ENCODE results near the gene ENHO. TPM values are rescaled to one million over a fixed set of nuclear protein-coding genes. Genes with fewer than 3 reads are reported as not detected.
A peak's percentile ranks its signal among the peaks of the same experiment; 100 is the strongest.

The ENHO gene
- total RNA-seq (under 1 TPM in 1 of 2 experiments, not detected in 1; 0.36 TPM), polyA plus RNA-seq (under 1 TPM; 0.19 to 0.24 (median 0.21) TPM), total RNA-seq (0 to 0.44 (median 0) reads per million in 6 experiments)

DNA sequence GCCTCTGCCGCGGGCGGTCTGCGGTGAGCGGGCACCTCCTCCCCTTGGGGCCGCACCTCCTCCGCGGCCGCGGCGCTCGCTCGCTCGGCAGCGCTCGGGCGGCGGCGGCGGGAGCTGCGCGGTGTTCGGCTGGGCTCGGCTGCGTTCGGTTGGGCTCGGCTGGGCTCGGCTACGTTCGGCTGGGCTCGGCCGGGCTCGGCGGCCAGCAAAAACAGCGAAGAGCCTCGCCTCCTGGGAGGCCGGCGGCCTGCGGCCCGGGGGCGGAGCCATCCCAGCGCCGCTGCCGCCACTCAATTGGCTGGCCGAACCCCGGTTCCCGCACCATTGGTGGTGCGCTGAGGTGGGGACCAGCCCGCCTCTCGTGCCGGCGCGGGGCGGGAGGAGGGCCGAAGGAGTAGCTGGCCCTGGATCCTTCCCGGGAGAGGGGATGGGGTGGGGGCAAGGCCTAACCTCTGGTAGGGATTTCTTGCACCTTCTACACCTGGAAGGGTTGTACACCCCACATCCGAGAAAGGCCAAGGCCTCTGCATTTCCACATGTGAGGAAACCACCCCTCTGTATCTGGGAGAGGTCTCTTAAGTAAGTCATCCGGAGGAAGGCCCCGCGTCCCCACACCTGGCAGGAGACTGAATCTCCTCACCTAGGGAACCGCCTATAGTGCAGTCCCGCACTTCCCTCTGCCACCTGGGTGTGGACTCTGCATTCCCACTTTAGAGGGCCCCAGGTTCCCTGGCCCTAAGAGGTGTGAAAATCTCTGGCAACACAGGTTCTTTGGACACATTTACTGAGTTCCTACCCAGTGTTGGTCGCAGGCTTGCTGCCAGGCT lies at the start of gene ENHO:
Gene ENHO (minus strand): TSS at position 20 of the 827 bp plus-strand sequence. CDS start 1,295 bp downstream, outside the sequence.
- DNase-seq: peak; percentile 81 to 96 (median 90)
- Mint-ChIP-seq H3K9me3 (no peaks in the 10 kb centered on the region), H3K4me3 (peak within 1 kb of the TSS; percentile 69 to 91 (median 82)), H3K36me3 (no peaks in the 10 kb centered on the region), H3K27me3 (peaks cover 0 to 16% (median 0%) of the 10 kb centered on the region in 5 donors), H3K4me1 (peaks cover 7 to 12% (median 10%) of the 10 kb centered on the region in 4 donors), H3K27ac (peak within 1 kb of the TSS; percentile 19 to 91 (median 62))
- ATAC-seq: peak; percentile 97
- POLR2A ChIA-PET: interaction anchor here (1.0 kb wide), 2 partner anchors 115 to 122 kb away, joined by 3 to 5 read pairs; no protein-coding TSS in a partner anchor

DNA sequence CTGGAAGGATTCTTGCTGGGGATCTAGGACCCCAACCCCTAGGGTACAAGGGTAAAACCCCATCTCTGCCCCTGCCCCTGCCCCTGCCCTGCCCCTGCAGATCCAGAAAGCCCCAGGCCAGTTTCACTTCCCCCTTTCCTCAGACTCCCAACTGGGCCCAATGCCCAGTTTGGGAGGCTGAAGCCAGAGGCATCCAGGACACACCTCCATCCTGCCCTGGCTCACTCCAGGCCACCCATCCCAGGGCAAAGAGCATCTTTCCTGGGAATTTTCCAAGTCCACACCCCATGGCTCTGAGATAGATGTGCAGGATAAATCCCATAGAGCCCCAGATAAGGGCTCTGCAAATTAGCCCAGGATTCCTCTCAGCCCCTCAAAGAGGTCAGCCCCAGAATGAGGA lies 49.3 kb upstream of the ENHO start:
- Mint-ChIP-seq H3K9me3 (no peaks in the 10 kb centered on the region), H3K4me3 (no peak overlapping the region), H3K27me3 (peaks cover 12 to 76% (median 26%) of the 10 kb centered on the region in 5 donors), H3K4me1 (peaks cover 0 to 2% (median under 1%) of the 10 kb centered on the region in 4 donors), H3K36me3 (no peaks in the 10 kb centered on the region), H3K27ac (no peak overlapping the region)
- POLR2A ChIA-PET: no interaction called here
- DNase-seq (no peak), ATAC-seq (no peak)

DNA sequence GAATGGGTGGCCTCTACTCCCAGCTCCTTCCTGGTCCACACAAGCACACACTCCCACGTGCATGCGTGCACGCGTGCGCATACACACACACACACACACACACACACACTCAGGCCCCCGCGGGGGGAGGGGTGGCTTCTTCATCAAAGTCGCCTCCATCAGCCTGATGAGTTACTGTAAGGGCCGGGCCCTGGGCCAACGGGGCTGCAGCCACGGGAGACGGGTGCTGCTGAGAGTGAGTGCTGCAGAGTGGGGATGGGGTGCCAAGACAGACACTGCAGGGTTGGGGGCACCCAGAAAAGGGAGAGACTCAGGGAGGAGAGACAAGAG lies 48.7 kb upstream of the ENHO start:
- POLR2A ChIA-PET: no interaction called here
- Mint-ChIP-seq H3K9me3 (no peaks in the 10 kb centered on the region), H3K27me3 (peaks cover 18 to 76% (median 31%) of the 10 kb centered on the region in 5 donors), H3K4me1 (no peaks in the 10 kb centered on the region), H3K4me3 (no peak overlapping the region), H3K36me3 (no peaks in the 10 kb centered on the region), H3K27ac (no peak overlapping the region)
- DNase-seq (no peak), ATAC-seq (no peak)

DNA sequence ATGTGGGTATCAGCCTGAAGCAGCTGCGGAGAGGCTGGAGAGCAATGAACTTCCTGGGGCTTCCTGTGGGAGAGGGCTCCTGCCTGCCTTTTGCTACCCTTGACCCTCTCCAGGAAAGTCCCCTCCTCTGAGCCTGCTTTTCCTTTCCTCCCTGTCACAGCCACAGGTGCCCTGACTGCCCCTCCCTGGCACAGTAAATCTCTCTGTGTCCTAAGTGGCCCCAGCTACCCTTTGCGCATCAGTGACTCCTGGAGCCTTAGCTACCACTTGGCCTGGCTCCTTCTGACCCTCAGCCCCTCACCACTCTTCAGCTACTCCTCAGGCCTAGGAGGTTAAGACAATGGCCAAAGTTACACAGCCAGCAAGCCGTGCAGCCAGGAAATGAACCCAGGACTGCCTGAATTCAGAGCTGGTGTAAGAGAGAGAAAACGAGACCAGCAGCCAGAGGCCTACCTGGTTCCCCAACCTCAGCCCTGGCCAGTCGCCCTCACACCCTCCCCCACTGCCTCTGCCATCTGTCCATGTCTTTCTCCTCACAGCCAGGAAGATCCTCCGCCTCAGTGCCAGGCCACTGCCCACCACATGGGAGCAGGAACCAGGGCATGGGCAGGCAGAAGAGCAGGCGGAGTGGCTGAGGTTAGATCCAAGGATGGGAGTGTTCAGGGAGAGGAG lies 48.2 kb upstream of the ENHO start:
- Mint-ChIP-seq H3K36me3 (no peaks in the 10 kb centered on the region), H3K4me3 (no peak overlapping the region), H3K9me3 (no peaks in the 10 kb centered on the region), H3K27me3 (peaks cover 13 to 76% (median 26%) of the 10 kb centered on the region in 5 donors), H3K27ac (peak overlapping the region in 1 of 10 donors; percentile 20), H3K4me1 (no peaks in the 10 kb centered on the region)
- POLR2A ChIA-PET: no interaction called here
- no peak for ATAC-seq
- DNase-seq: no peak

DNA sequence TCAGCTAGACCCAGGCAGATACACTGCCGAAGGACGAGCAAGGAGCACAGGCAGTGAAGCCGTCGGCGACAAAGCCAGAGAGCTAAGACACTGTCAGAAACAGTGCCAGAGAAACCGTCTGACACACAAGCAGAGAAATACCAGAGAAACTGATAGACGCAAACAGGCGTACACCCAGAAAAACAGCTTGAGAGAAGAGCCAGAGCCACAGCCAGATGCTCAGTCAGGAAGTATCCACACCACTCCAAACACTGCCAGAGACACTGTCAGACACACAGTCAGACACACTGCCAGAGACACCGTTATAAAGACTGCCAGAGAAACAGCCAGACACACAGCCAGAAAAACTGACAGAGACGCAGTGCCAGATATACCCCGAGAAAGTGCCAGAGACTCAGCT lies 47.6 kb upstream of the ENHO start:
- POLR2A ChIA-PET: no interaction called here

DNA sequence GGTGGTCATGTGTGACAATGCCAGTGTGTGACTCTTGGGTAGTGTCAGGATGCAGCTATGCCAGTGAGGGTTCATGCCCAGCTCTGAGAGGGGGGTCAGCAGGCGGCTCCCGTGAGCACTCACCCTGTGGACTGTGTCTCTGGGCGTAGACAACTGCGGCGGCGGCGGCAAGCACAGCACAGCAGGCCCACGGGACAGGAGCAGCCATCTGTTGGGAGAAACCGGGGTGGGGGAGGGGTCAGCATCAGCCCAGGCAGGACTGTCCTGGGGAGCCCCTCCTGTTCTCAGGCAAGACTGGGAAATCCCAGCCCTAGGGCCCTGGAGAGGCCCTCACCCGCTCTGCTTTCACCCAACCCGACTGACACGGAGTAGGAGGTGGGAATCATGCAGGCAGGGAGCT lies 46.0 kb upstream of the ENHO start:
- Mint-ChIP-seq H3K36me3 (no peaks in the 10 kb centered on the region), H3K4me3 (no peak overlapping the region), H3K27me3 (peaks cover 14 to 76% (median 31%) of the 10 kb centered on the region in 5 donors), H3K9me3 (peaks cover 0 to 1% (median 0%) of the 10 kb centered on the region in 9 donors), H3K4me1 (no peaks in the 10 kb centered on the region), H3K27ac (no peak overlapping the region)
- POLR2A ChIA-PET: no interaction called here
- no peak for DNase-seq
- ATAC-seq: no peak

More for the DNA sequence above, 47.6 kb upstream of the ENHO start:
- no peaks in the 10 kb centered on the region for H3K9me3 Mint-ChIP-seq
- H3K4me1 Mint-ChIP-seq: no peaks in the 10 kb centered on the region
- H3K36me3 Mint-ChIP-seq: no peaks in the 10 kb centered on the region
- no peak overlapping the region for H3K4me3 Mint-ChIP-seq
- peaks cover 11 to 76% (median 26%) of the 10 kb centered on the region in 5 donors for H3K27me3 Mint-ChIP-seq
- DNase-seq (no peak), ATAC-seq (no peak)
- H3K27ac Mint-ChIP-seq: no peak overlapping the region

DNA sequence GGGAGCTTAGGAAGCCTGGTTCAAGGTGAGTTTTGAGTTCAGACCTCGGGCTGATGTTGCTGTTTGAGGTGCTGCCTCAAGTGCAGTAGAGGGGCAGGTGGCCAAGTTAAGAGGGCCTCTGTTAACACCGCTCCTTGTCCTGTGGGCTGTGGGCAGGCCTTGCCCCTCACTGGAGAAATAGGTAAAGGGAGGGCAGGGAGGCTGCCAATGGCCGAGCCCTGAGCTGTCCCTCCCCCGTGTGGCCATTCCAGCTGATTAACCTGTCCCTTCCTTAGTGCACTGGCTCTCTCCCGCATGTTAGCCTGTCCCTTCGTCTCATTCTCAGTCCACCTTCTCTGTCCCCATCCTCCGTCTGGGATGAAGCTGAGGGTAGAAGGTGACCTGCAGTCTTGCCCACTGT lies 45.3 kb upstream of the ENHO start:
- Mint-ChIP-seq H3K4me1 (peaks cover 0 to 3% (median 0%) of the 10 kb centered on the region in 4 donors), H3K27ac (no peak overlapping the region), H3K27me3 (peaks cover 11 to 77% (median 34%) of the 10 kb centered on the region in 5 donors), H3K9me3 (peaks cover 0 to 1% (median 0%) of the 10 kb centered on the region in 9 donors), H3K4me3 (no peak overlapping the region), H3K36me3 (no peaks in the 10 kb centered on the region)
- no peak for DNase-seq
- POLR2A ChIA-PET: no interaction called here
- ATAC-seq: no peak

DNA sequence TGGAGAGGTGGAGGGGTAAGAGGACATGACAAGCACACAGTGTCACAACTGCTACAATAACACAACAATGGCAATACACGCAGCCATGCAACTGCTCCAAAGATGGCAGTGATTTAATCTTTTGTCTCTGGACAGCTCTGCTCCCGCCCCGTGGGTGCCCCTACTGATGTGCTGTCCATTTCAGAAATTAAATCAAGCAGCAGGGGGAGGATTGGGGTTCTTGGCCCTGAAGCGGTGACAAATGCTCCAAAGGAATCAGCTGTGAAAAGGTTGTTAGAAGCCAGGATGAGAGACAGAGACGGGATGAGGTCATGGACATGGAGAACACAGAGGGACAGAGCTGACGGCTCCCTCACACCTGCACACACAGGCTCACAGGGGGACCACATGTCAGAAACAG lies 44.2 kb upstream of the ENHO start:
- ATAC-seq (no peak), DNase-seq (no peak)
- peaks cover 13 to 82% (median 37%) of the 10 kb centered on the region in 5 donors for H3K27me3 Mint-ChIP-seq
- H3K36me3 Mint-ChIP-seq: no peaks in the 10 kb centered on the region
- peaks cover 0 to 4% (median 0%) of the 10 kb centered on the region in 9 donors for H3K9me3 Mint-ChIP-seq
- peaks cover 0 to 3% (median 0%) of the 10 kb centered on the region in 4 donors for H3K4me1 Mint-ChIP-seq
- H3K4me3 Mint-ChIP-seq: no peak overlapping the region
- H3K27ac Mint-ChIP-seq: no peak overlapping the region
- POLR2A ChIA-PET: no interaction called here

DNA sequence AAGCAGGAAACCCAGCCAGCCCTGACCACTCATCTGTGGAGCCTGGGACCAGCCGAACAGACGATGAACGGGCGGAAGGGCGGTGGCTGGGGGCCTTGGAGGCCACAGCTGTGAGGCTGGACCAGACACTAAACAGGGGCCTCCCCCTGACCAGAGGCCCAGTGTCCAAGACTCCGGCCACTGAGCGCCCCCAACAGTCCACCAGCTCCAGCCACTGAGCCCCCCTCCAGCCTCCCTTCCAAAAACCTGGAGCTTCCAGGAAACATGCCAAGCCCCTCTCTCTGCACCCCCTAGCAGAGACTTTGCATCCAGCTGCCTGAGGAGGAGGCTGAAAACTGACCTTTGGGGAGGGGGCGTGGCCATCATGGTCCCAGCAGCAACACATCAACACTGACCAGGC lies 43.5 kb upstream of the ENHO start:
- peaks cover 0 to 4% (median 0%) of the 10 kb centered on the region in 9 donors for H3K9me3 Mint-ChIP-seq
- no peak for ATAC-seq
- no peak overlapping the region for H3K27ac Mint-ChIP-seq
- H3K4me3 Mint-ChIP-seq: no peak overlapping the region
- H3K4me1 Mint-ChIP-seq: peaks cover 0 to 3% (median 0%) of the 10 kb centered on the region in 4 donors
- DNase-seq: no peak
- H3K36me3 Mint-ChIP-seq: no peaks in the 10 kb centered on the region
- POLR2A ChIA-PET: no interaction called here
- H3K27me3 Mint-ChIP-seq: peaks cover 13 to 76% (median 36%) of the 10 kb centered on the region in 5 donors

DNA sequence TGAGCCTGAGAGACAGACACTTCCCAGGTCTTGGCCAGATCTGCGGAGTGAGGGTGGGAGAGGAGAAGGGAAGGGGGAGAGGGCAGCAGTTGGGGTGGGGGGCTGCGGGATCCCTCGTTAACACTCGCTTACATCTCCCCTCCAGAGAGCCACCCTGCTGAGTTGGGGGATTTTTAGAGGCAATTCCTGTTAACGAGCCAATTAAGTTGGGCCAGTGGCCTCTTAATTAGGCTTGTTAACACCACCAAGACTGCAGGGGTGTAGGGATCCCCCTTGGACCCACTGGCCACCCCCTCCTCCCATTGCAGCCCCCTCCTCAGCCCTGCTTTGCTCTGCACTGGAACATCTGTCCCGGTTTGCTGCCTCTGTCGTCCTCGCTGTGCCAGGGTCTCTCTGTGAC lies 43.1 kb upstream of the ENHO start:
- peaks cover 0 to 4% (median 0%) of the 10 kb centered on the region in 9 donors for H3K9me3 Mint-ChIP-seq
- DNase-seq (no peak), ATAC-seq (no peak)
- no peak overlapping the region for H3K27ac Mint-ChIP-seq
- POLR2A ChIA-PET: no interaction called here
- H3K27me3 Mint-ChIP-seq: peaks cover 16 to 71% (median 39%) of the 10 kb centered on the region in 5 donors
- no peaks in the 10 kb centered on the region for H3K36me3 Mint-ChIP-seq
- H3K4me3 Mint-ChIP-seq: no peak overlapping the region
- H3K4me1 Mint-ChIP-seq: peaks cover 0 to 3% (median 0%) of the 10 kb centered on the region in 4 donors

DNA sequence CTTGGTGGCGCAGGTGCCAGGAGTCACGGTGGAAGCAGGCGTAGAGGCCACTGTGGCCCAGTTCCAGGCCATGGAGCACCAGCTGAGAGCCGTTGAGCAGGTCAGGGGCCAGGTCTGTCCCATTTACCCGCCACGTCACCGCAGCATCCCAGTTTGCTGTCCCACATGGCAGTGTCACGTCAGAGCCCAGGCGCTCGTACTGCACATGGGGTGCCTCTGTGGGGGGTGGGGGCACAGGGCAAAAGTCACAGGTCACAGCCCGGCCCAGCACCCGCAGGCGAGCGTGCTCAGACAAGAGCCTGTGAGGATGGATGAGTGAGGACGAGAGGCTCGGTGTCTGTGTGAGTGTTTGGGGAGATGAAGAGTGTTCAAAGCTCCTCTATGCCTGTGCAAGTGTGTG lies 41.8 kb upstream of the ENHO start:
- DNase-seq: no peak
- no peak for ATAC-seq
- no peaks in the 10 kb centered on the region for H3K36me3 Mint-ChIP-seq
- no peak overlapping the region for H3K4me3 Mint-ChIP-seq
- peaks cover 0 to 4% (median 0%) of the 10 kb centered on the region in 4 donors for H3K4me1 Mint-ChIP-seq
- POLR2A ChIA-PET: no interaction called here
- H3K27me3 Mint-ChIP-seq: peaks cover 21 to 68% (median 42%) of the 10 kb centered on the region in 5 donors
- no peak overlapping the region for H3K27ac Mint-ChIP-seq
- H3K9me3 Mint-ChIP-seq: peaks cover 0 to 4% (median 0%) of the 10 kb centered on the region in 9 donors

DNA sequence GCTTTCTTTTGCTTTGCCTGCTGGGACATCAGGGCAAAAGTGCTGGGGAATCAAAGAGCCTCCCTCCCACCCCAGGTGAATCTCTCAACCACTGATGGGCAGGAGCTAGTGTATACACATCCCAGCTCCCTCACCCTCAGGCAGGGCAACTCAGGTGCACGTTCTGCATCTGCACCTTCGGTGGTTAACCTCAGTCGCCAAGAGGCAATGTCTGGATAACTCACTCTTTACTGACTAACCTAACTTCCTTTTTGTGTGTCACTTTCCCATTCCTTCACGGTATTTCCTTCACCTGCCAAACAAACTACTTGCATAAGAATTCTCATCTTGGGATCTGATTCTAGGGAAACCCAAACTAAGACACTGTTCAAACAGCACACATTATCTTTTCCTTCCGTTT lies 40.5 kb upstream of the ENHO start:
- no peaks in the 10 kb centered on the region for H3K36me3 Mint-ChIP-seq
- no peak for DNase-seq
- no peak for ATAC-seq
- peak overlapping the region in 1 of 10 donors; percentile 85 for H3K27ac Mint-ChIP-seq
- peaks cover 0 to 4% (median 0%) of the 10 kb centered on the region in 4 donors for H3K4me1 Mint-ChIP-seq
- H3K4me3 Mint-ChIP-seq: no peak overlapping the region
- POLR2A ChIA-PET: no interaction called here
- peaks cover 0 to 4% (median 0%) of the 10 kb centered on the region in 9 donors for H3K9me3 Mint-ChIP-seq
- peaks cover 25 to 62% (median 48%) of the 10 kb centered on the region in 5 donors for H3K27me3 Mint-ChIP-seq

All from naive thymus-derived CD8-positive, alpha-beta T cell (primary cell).